Fibroblast of villous mesenchyme (primary cell): ENCODE results near the gene LIPF. TPM values are rescaled to one million over a fixed set of nuclear protein-coding genes. Genes with fewer than 3 reads are reported as not detected.

Experiments used
- DNase-seq: peaks from one replicate; pipeline ENCODE4 v3.0.0-alpha.2; 2010; ENCODE audit warnings: low read depth
- H3K4me3 ChIP-seq: 2 replicates; pipeline ENCODE4 v1.5.1; 2011; ENCODE audit warnings: low read depth, mild to moderate bottlenecking, low read length
- total RNA-seq: library from RNA; depleted of rRNA; stranded (reverse); fragments of >200 nt; gene quantifications from 2 replicates; pipeline ENCODE4 v1.2.3, GENCODE V29; 2012
- TF ChIP-seq, protein P1 (sequence below): IDR thresholded peaks from 2 replicates; pipeline ENCODE4 v1.5.1; 2012; ENCODE audit warnings: low read depth, mild to moderate bottlenecking, low read length; ENCODE audit not compliant: insufficient read depth

Gene LIPF
- total RNA-seq, 1 donor = not detected

DNA sequence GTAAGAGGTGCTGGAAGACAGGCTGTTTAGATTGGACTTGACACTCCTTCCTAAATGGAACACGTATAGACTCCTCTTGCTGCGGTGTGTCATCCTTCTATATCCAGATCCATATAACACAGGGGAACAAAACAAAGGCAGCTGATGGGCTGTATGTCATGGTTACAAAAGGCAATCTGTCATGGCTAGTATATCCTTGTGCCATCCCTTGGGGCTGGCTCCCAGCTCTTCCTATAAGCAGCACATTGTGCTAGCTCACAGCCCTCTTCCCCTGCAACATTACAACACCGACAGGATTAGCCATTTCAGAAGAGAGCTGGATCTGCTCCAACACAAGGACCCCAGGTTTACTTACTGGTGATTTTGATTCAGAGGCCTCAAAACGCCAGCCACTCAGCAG, 57.1 kb downstream of the LIPF start:
- no peak for DNase-seq
- TF ChIP-seq, protein P1, sequence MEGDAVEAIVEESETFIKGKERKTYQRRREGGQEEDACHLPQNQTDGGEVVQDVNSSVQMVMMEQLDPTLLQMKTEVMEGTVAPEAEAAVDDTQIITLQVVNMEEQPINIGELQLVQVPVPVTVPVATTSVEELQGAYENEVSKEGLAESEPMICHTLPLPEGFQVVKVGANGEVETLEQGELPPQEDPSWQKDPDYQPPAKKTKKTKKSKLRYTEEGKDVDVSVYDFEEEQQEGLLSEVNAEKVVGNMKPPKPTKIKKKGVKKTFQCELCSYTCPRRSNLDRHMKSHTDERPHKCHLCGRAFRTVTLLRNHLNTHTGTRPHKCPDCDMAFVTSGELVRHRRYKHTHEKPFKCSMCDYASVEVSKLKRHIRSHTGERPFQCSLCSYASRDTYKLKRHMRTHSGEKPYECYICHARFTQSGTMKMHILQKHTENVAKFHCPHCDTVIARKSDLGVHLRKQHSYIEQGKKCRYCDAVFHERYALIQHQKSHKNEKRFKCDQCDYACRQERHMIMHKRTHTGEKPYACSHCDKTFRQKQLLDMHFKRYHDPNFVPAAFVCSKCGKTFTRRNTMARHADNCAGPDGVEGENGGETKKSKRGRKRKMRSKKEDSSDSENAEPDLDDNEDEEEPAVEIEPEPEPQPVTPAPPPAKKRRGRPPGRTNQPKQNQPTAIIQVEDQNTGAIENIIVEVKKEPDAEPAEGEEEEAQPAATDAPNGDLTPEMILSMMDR = no peak
- no peak overlapping the region for H3K4me3 ChIP-seq

DNA sequence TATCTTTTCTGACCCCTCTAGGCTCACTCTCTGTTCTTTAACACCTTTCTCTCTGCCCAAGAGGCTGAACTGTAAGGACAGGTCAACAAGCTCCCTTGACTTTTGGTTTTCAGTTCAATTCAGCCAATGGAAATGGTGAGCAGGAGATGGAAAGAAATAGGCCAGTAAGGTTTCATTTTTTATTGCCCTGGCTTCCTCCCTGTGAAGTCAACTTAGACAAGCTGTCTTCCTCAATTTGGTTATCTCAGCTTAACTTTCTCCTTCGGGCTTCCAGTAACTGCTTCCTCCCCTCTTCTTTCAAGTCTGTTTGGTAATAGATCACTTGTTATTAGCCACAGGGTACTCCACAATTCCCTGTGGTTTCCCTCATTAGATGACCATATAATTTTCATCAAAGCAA, 61.6 kb downstream of the LIPF start:
- no peak for DNase-seq
- TF ChIP-seq, protein P1 = no peak
- no peak overlapping the region for H3K4me3 ChIP-seq

DNA sequence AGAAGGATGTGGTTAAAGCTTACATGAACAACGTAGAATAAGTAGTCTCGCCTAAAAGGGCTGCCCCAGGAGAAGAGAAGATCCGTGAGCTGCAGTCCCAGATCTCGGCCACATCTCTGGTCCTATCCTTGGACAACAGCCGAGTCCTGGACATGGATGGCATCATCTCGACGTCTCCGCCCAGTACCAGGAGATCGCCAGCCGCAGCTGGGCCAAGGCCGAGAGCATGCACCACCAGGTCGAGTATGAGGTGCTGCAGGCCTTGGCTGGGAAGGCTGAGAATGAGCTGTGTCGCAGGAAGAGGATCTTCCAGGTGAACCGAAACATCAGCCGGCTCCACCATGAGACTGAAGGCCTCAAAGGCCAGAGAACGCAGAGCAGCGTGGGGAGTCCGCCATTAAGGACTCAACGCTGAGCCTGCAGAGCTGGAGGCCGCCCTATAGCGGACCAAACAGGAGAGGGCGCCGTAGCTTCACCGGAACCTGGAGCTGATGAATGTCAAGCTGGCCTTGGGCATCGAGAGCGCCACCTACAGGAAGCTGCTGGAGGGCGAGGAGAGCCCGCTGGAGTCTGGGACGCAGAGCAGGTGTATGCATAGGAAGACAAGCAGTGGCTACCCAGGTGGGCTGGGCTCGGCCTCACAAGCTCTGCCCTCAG, 64.0 kb downstream of the LIPF start:
- DNase-seq = peak; percentile 21
- TF ChIP-seq, protein P1 = peak; percentile 56
- no peak overlapping the region for H3K4me3 ChIP-seq

Other genes with a start within 250 kb of the LIPF start
- gene RNLS, start 81.1 kb upstream of the LIPF start, total RNA-seq = 13.5 and 14.2 TPM in 2 replicates
- gene LIPJ, start 77.7 kb upstream of the LIPF start, total RNA-seq = under 0.01 TPM in 1 of 2 replicates, not detected in the other
- not detected in 2 replicates for gene LIPK, start 41.8 kb downstream of the LIPF start, total RNA-seq
- not detected in 2 replicates for gene LIPN, start 95.6 kb downstream of the LIPF start, total RNA-seq
- not detected in 2 replicates for gene LIPM, start 138.3 kb downstream of the LIPF start, total RNA-seq
- gene ANKRD22, start 187.4 kb downstream of the LIPF start, total RNA-seq = not detected in 2 replicates
- gene STAMBPL1, start 215.8 kb downstream of the LIPF start, total RNA-seq = 98.9 and 120 TPM in 2 replicates